GM18505 (cell line): Measurements from ENCODE around the gene MCM9.
"Not testable (repeated sequence)": the region's sequence is repeated elsewhere in the genome, so short reads cannot be mapped to it uniquely, and the experiment has no call there.

ENCODE experiments used
- ATAC-seq: cut with Tn5 transposase; IDR thresholded peaks from one replicate; pipeline ENCODE4 v1.9.1; 2021; ENCODE audit not compliant: unreplicated experiment
- POLR2A ChIP-seq: IDR thresholded peaks from 4 replicates; pipeline ENCODE4 v1.6.1; 2011; ENCODE audit warnings: borderline replicate concordance; ENCODE audit not compliant: insufficient read depth, insufficient read length; ENCODE audit errors: extremely low read depth

MCM9 gene

GRCh38 chr6:118768441-118768840, 166.5 kb downstream of the MCM9 start:
- no peak for ATAC-seq
- no peak for TF ChIP-seq POLR2A

DNA sequence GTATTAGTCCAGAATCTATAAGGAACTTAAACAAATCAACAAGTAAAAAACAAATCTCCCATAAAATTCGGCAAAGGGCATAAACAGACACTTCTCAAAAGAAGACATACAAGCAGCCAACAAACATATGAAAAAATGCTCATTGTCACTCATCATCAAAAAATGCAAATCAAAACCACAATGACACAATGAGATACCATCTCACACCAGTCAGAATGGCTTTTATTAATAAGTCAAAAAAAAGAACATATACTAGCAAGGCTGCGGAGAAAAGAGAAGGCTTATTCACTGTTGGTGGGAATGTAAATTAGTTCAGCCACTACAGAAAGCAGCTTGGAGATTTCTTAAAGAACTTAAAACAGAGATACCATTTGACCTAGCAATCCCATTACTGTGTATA, 169.6 kb downstream of the MCM9 start:
- ATAC-seq = not testable (repeated sequence)

- TF ChIP-seq POLR2A = no peak
Measured at GRCh38 chr6:118764766-118765165, 170.2 kb downstream of the MCM9 start.

More at GRCh38 chr6:118764766-118765165, 170.2 kb downstream of the MCM9 start:
- no peak for ATAC-seq
